A549 (cell line): Measurements from ENCODE around the gene FAM53C. TPM values are rescaled to one million over a fixed set of nuclear protein-coding genes. Genes with fewer than 3 reads are reported as not detected.
"Not testable (repeated sequence)": the region's sequence is repeated elsewhere in the genome, so short reads cannot be mapped to it uniquely, and the experiment has no call there.

Experiments
- ATAC-seq, 2 experiments: fragments of 200-7000 bp in 1 of 2; fragments of >200 bp in 1 of 2; cut with Nextera tagmentation in 1 of 2; cut with Tn5 transposase in 1 of 2; 3 replicates each; pipeline versions ENCODE4 v1.8.0 to v1.9.1; 2018 to 2020; ENCODE audit warnings: mild to moderate bottlenecking in 1 of 2, moderate library complexity in 1 of 2
- CTCF ChIA-PET: fragments of 300-600 bp; sonication (Branson Sonifier 250); formaldehyde crosslinking; extraction: SDS; loops from one replicate; lab custom pipeline; 2021; ENCODE audit warnings: antibody characterized with exemption, inconsistent platforms; lab: Yijun Ruan, JAX
- POLR2A ChIA-PET: fragments of 350-600 bp; formaldehyde crosslinking; extraction: SDS; loops from one replicate; lab custom pipeline; 2021; ENCODE audit warnings: antibody characterized with exemption, inconsistent platforms; lab: Yijun Ruan, JAX
- DNase-seq, 2 experiments: peaks; one replicate each; pipeline versions ENCODE4 v3.0.0 to v3.0.0-alpha.2; 2011 to 2016; ENCODE audit warnings: low read depth in 1 of 2, low spot score in 1 of 2
- FAIRE-seq: peaks from 2 replicates; lab custom pipeline; 2011; peaks lifted over from hg19 to GRCh38; lab: Jason Lieb, UNC
- H3K27ac ChIP-seq, 2 experiments: fragments of >200 bp; sonication (Bioruptor Twin); formaldehyde crosslinking; 3 replicates each; pipeline ENCODE4 v1.5.1; 2016 to 2017
- H3K4me1 ChIP-seq: fragments of >200 bp; sonication (Bioruptor Twin); formaldehyde crosslinking; 3 replicates; pipeline ENCODE4 v1.6.1; 2016
- H3K4me2 ChIP-seq: fragments of >200 bp; sonication (Bioruptor Twin); formaldehyde crosslinking; 3 replicates; pipeline ENCODE4 v1.6.1; 2016
- H3K4me3 ChIP-seq: fragments of >200 bp; sonication (Bioruptor Twin); formaldehyde crosslinking; 3 replicates; pipeline ENCODE4 v1.5.1; 2016
- H3K9me3 ChIP-seq: fragments of >200 bp; sonication (Bioruptor Twin); formaldehyde crosslinking; 3 replicates; pipeline ENCODE4 v1.6.1; 2016
- CBX8 ChIP-seq: fragments of 200-600 bp; sonication (generic); IDR thresholded peaks from 2 replicates; pipeline ENCODE4 v1.6.1; 2016
- CTCF ChIP-seq: fragments of >200 bp; sonication (Bioruptor Twin); formaldehyde crosslinking; IDR thresholded peaks from 3 replicates; pipeline ENCODE4 v1.5.1; 2016
- E2F6 ChIP-seq: IDR thresholded peaks from 2 replicates; pipeline ENCODE4 v1.6.1; 2012; ENCODE audit warnings: low read depth, borderline replicate concordance
- ESRRA ChIP-seq: fragments of 150-350 bp; IDR thresholded peaks from 2 replicates; pipeline ENCODE4 v1.6.1; 2014; ENCODE audit warnings: mild to moderate bottlenecking, low read length, borderline replicate concordance
- FOSB ChIP-seq: fragments of 250-450 bp; sonication (Bioruptor Pico); IDR thresholded peaks from 2 replicates; pipeline ENCODE4 v1.5.0; 2020; ENCODE audit warnings: mild to moderate bottlenecking, moderate library complexity
- FOSL2 ChIP-seq, 2 experiments: fragments of 450-650 bp in 1 of 2; fragments of >200 bp in 1 of 2; sonication (Bioruptor Twin) in 1 of 2; formaldehyde crosslinking; IDR thresholded peaks; 2 replicates each; pipeline versions ENCODE4 v1.5.0 to v1.6.1; 2016 to 2020; ENCODE audit warnings: mild to moderate bottlenecking in 1 of 2, moderate library complexity in 1 of 2
- FOXS1 ChIP-seq: fragments of 250-450 bp; sonication (Bioruptor Pico); IDR thresholded peaks from 2 replicates; pipeline ENCODE4 v1.5.0; 2020; ENCODE audit warnings: mild to moderate bottlenecking, moderate library complexity
- GATA3 ChIP-seq: IDR thresholded peaks from 2 replicates; pipeline ENCODE4 v1.6.1; 2012; ENCODE audit warnings: borderline replicate concordance
- HDAC2 ChIP-seq: fragments of 200-600 bp; sonication (generic); IDR thresholded peaks from 2 replicates; pipeline ENCODE4 v1.6.1; 2016
- HES2 ChIP-seq: fragments of >200 bp; sonication (Bioruptor Twin); formaldehyde crosslinking; IDR thresholded peaks from 2 replicates; pipeline ENCODE4 v1.6.1; 2016
- HOXB5 ChIP-seq: fragments of 250-450 bp; sonication (Bioruptor Pico); IDR thresholded peaks from 2 replicates; pipeline ENCODE4 v1.5.0; 2020; ENCODE audit warnings: mild to moderate bottlenecking, moderate library complexity
- JUN ChIP-seq, 2 experiments: fragments of >200 bp; sonication (Bioruptor Twin); formaldehyde crosslinking; IDR thresholded peaks; 2 replicates in 1 of 2; 3 replicates in 1 of 2; pipeline ENCODE4 v1.6.1; 2016 to 2017
- MYC ChIP-seq: IDR thresholded peaks from 2 replicates; pipeline ENCODE4 v1.6.1; 2012; ENCODE audit warnings: mild to moderate bottlenecking, inconsistent platforms, low read length, improper control_type of control experiment, borderline replicate concordance
- NPAS2 ChIP-seq: fragments of 250-450 bp; sonication (Bioruptor Pico); IDR thresholded peaks from 2 replicates; pipeline ENCODE4 v1.8.0; 2022; ENCODE audit warnings: mild to moderate bottlenecking, moderate library complexity, borderline replicate concordance
- PHF8 ChIP-seq: fragments of 200-600 bp; sonication (generic); IDR thresholded peaks from 2 replicates; pipeline ENCODE4 v1.6.1; 2016; ENCODE audit warnings: low read depth, mild to moderate bottlenecking, antibody characterized with exemption, moderate library complexity, borderline replicate concordance
- RFX5 ChIP-seq: fragments of 450-650 bp; IDR thresholded peaks from 2 replicates; pipeline ENCODE4 v1.7.1; 2014; ENCODE audit warnings: antibody characterized with exemption, mild to moderate bottlenecking, moderate library complexity
- SREBF2 ChIP-seq: fragments of 450-650 bp; IDR thresholded peaks from 2 replicates; pipeline ENCODE4 v1.6.1; 2014; ENCODE audit warnings: mild to moderate bottlenecking, moderate library complexity
- TFCP2L1 ChIP-seq: fragments of 250-450 bp; sonication (Bioruptor Pico); IDR thresholded peaks from 2 replicates; pipeline ENCODE4 v1.5.0; 2021; ENCODE audit warnings: mild to moderate bottlenecking
- USF2 ChIP-seq: fragments of 450-650 bp; IDR thresholded peaks from 2 replicates; pipeline ENCODE4 v1.6.1; 2014; ENCODE audit warnings: antibody characterized with exemption
- ZFP36 ChIP-seq: fragments of 450-650 bp; IDR thresholded peaks from 2 replicates; pipeline ENCODE4 v1.6.1; 2014; ENCODE audit warnings: borderline replicate concordance; ENCODE audit not compliant: partially characterized antibody
- ZNF302 ChIP-seq: fragments of 250-450 bp; sonication (Bioruptor Pico); IDR thresholded peaks from 2 replicates; pipeline ENCODE4 v1.9.0; 2021; ENCODE audit warnings: inconsistent platforms, mild to moderate bottlenecking, moderate library complexity
- ZSCAN20 ChIP-seq: fragments of 250-450 bp; sonication (Bioruptor Pico); IDR thresholded peaks from 2 replicates; pipeline ENCODE4 v1.8.0; 2022; ENCODE audit warnings: mild to moderate bottlenecking, moderate library complexity
- WGBS: methylation state at CpG from one replicate; pipeline ENCODE4 v1.1.6; 2017; ENCODE audit errors: missing lambda C conversion rate; 5-methylcytosine and 5-hydroxymethylcytosine counted together
- polyA plus RNA-seq, 4 experiments: library from polyadenylated mRNA; depleted of rRNA in 3 of 4; stranded (reverse); fragments of >200 nt; fragmentation: RNase III in 1 of 4; extraction: RNeasy Plus Mini Kit Qiagen cat#74134 plus additional on column Dnase treatment in 1 of 4; gene quantifications; 2 replicates in 3 of 4; 3 replicates in 1 of 4; pipeline ENCODE4 v1.2.3, GENCODE V29; 2011 to 2017
- TF ChIP-seq, protein P1 (sequence below): IDR thresholded peaks from 2 replicates; pipeline ENCODE4 v1.6.1; 2012

FAM53C gene
- polyA plus RNA-seq, 2 of the 4 experiments (the other 2 are of a cell fraction), result 24.7 to 24.9 TPM

- 74% methylated on average over 1 of the region's 1 CpG for WGBS
- FAIRE-seq, result no peak
- DNase-seq, result peak in 1 of 2 experiments; percentile 24
- Histone ChIP-seq H3K4me3 (no peak overlapping the region), H3K4me2 (no peak overlapping the region), H3K9me3 (no peaks in the 10 kb centered on the region), H3K27ac (no peak overlapping the region), H3K4me1 (peaks cover 6% of the 10 kb centered on the region; the same call in 1 of the 3 replicates)
- TF ChIP-seq FOSB (no peak), FOXS1 (CRISPR knock-in tag) (no peak), ZSCAN20 (no peak), USF2 (no peak), ESRRA (no peak), FOSL2 (IDR thresholded peaks at IDR 0.05) (no peak), FOSL2 (CRISPR knock-in tag; IDR thresholded peaks at IDR 0.05) (no peak), NPAS2 (CRISPR knock-in tag) (no peak)
- no peak for ATAC-seq
- ChIA-PET POLR2A (interaction anchor here (0.6 kb wide), 1 partner anchor 91 kb away, joined by 3 read pairs; no protein-coding TSS in a partner anchor), CTCF (no interaction called here)
Measured at GRCh38 chr5:138305797-138306196, 32.3 kb upstream of the FAM53C start.

- Histone ChIP-seq H3K4me2 (no peak overlapping the region), H3K27ac (no peak overlapping the region), H3K9me3 (no peaks in the 10 kb centered on the region), H3K4me1 (no peaks in the 10 kb centered on the region), H3K4me3 (no peak overlapping the region)
- no peak for DNase-seq
- ATAC-seq, result peak in 1 of 2 experiments; percentile 19; a peak in 1 of 6 replicates
- CTCF ChIA-PET, result interaction anchor here (1.7 to 4.6 kb wide), 2 partner anchors 8 to 37 kb away, joined by 5 to 21 read pairs; partner anchors contain the start of gene KDM3B
- 71% methylated on average over 3 of the region's 7 CpGs for WGBS
- FAIRE-seq, result no peak
- POLR2A ChIA-PET, result no interaction called here
- TF ChIP-seq PHF8 (no peak), RFX5 (no peak), GATA3 (no peak), E2F6 (no peak), TFCP2L1 (CRISPR knock-in tag) (no peak)
- TF ChIP-seq, all 56 proteins: peak for 0
Measured at GRCh38 chr5:138315751-138316278, 22.3 kb upstream of the FAM53C start.

DNA sequence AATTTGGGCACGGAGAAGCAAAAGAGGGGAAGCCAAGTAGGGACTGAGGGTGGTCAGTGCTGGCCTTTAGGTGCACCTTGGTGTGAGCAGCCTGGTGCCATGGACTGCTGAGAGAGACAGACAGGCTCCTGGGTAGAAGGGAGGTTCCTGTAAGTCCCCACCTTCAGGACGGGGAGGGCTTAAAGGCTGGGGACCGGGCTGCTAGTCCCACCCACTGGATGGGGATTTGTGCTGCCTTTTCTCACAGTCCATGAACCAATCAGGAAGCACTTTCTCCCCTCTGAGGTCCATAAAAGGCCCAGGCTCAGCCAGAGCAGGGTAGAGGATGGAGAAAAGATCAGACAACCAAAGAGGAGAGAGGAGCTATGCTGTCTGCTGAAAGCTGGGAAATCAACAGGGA, 21.7 kb upstream of the FAM53C start:
- CTCF ChIA-PET, result interaction anchor here (1.1 to 4.6 kb wide), 3 partner anchors 9 to 136 kb away, joined by 3 to 21 read pairs (median 5); partner anchors contain the start of gene KDM3B

GRCh38 chr5:138318211-138318610, 19.9 kb upstream of the FAM53C start:
- H3K4me3 ChIP-seq, FAIRE-seq, H3K27ac ChIP-seq, H3K9me3 ChIP-seq, DNase-seq, H3K4me2 ChIP-seq, POLR2A ChIA-PET, ATAC-seq, H3K4me1 ChIP-seq: not testable (repeated sequence)
- CTCF ChIA-PET, result interaction anchor here (0.7 to 4.6 kb wide), 2 partner anchors 29 to 34 kb away, joined by 3 to 21 read pairs; partner anchors contain the start of gene KDM3B
- 78% methylated on average over 4 of the region's 4 CpGs for WGBS

More for the DNA sequence above, 21.7 kb upstream of the FAM53C start:
- H3K4me2 ChIP-seq, result no peak overlapping the region
- no peaks in the 10 kb centered on the region for H3K4me1 ChIP-seq
- WGBS, result 65% methylated on average over 3 of the region's 3 CpGs
- POLR2A ChIA-PET, result no interaction called here
- no peaks in the 10 kb centered on the region for H3K9me3 ChIP-seq
- FAIRE-seq (no peak), DNase-seq (no peak), ATAC-seq (peak; percentile 13 to 69; a peak in 4 of 6 replicates)
- TF ChIP-seq ZNF302 (CRISPR knock-in tag) (no peak), RFX5 (no peak), FOXS1 (CRISPR knock-in tag) (no peak), USF2 (no peak), MYC (no peak), ESRRA (no peak), FOSB (no peak), HDAC2 (no peak), CBX8 (no peak), GATA3 (no peak), HES2 (no peak), JUN (IDR thresholded peaks at IDR 0.05) (no peak), ZSCAN20 (no peak), SREBF2 (no peak), HOXB5 (CRISPR knock-in tag) (no peak), CTCF (no peak), ZFP36 (no peak)
- TF ChIP-seq, protein P1, sequence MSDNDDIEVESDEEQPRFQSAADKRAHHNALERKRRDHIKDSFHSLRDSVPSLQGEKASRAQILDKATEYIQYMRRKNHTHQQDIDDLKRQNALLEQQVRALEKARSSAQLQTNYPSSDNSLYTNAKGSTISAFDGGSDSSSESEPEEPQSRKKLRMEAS, result no peak
- H3K4me3 ChIP-seq, result no peak overlapping the region
- no peak overlapping the region for H3K27ac ChIP-seq
